Loucy (cell line): ENCODE results near the gene PROX2.

Source experiments
- H2AFZ ChIP-seq: fragments of 200-600 bp; sonication (generic); 2 replicates; pipeline ENCODE4 v1.6.0; 2016; ENCODE audit warnings: antibody characterized with exemption, mild to moderate bottlenecking, low read length, moderate library complexity
- H3F3A ChIP-seq: fragments of 200-600 bp; 2 replicates; pipeline ENCODE4 v1.6.0; 2016; ENCODE audit warnings: antibody characterized with exemption, low read depth, mild to moderate bottlenecking
- H3K27me3 ChIP-seq: fragments of 200-600 bp; sonication (generic); 2 replicates; pipeline ENCODE4 v1.6.1; 2014; ENCODE audit warnings: low read length, mild to moderate bottlenecking; ENCODE audit not compliant: insufficient read depth, poor library complexity, severe bottlenecking
- H3K36me3 ChIP-seq: fragments of 200-600 bp; sonication (generic); 2 replicates; pipeline ENCODE4 v1.6.1; 2016; ENCODE audit warnings: low read length; ENCODE audit not compliant: insufficient read depth
- H3K4me1 ChIP-seq: fragments of 200-600 bp; sonication (generic); 2 replicates; pipeline ENCODE4 v1.5.1; 2014; ENCODE audit warnings: low read length, mild to moderate bottlenecking; ENCODE audit not compliant: insufficient read depth, poor library complexity, severe bottlenecking
- H3K4me2 ChIP-seq: fragments of 200-600 bp; sonication (generic); 2 replicates; pipeline ENCODE4 v1.6.0; 2014; ENCODE audit warnings: antibody characterized with exemption, low read length, low read depth, mild to moderate bottlenecking; ENCODE audit not compliant: poor library complexity, severe bottlenecking
- H3K4me3 ChIP-seq: fragments of 200-600 bp; sonication (generic); 2 replicates; pipeline ENCODE4 v1.5.1; 2014; ENCODE audit warnings: low read length, mild to moderate bottlenecking, mixed read lengths; ENCODE audit not compliant: poor library complexity, severe bottlenecking
- H3K79me2 ChIP-seq: fragments of 200-600 bp; sonication (generic); 2 replicates; pipeline ENCODE4 v1.6.1; 2014; ENCODE audit warnings: low read length; ENCODE audit not compliant: insufficient read depth
- H3K9ac ChIP-seq: fragments of 200-600 bp; sonication (generic); 2 replicates; pipeline ENCODE4 v1.6.0; 2014; ENCODE audit warnings: mild to moderate bottlenecking, low read depth, low read length, moderate library complexity; ENCODE audit not compliant: poor library complexity, severe bottlenecking
- H3K9me2 ChIP-seq: fragments of 200-600 bp; sonication (generic); replicated peaks from 2 replicates; pipeline ENCODE4 v1.6.1; 2016; ENCODE audit warnings: low read depth, low read length, mixed read lengths
- H3K9me3 ChIP-seq: fragments of 200-600 bp; sonication (generic); 2 replicates; pipeline ENCODE4 v1.6.1; 2014; ENCODE audit warnings: mild to moderate bottlenecking, antibody characterized with exemption, low read length, low read depth; ENCODE audit not compliant: insufficient read depth
- H4K20me1 ChIP-seq: fragments of 200-600 bp; sonication (generic); 2 replicates; pipeline ENCODE4 v1.6.0; 2014; ENCODE audit warnings: antibody characterized with exemption, low read length, mild to moderate bottlenecking; ENCODE audit not compliant: insufficient read depth, poor library complexity, severe bottlenecking
- EZH2phosphoT487 ChIP-seq: fragments of 200-600 bp; IDR thresholded peaks from 2 replicates; pipeline ENCODE4 v1.6.1; 2018; ENCODE audit warnings: antibody characterized with exemption, mild to moderate bottlenecking, moderate library complexity, borderline replicate concordance
- TF ChIP-seq, protein P1 (sequence below): fragments of 200-600 bp; sonication (generic); conservative IDR thresholded peaks from 2 replicates; pipeline ENCODE4 v1.5.1; 2014; ENCODE audit warnings: mild to moderate bottlenecking, antibody characterized with exemption, low read length

PROX2 gene

DNA sequence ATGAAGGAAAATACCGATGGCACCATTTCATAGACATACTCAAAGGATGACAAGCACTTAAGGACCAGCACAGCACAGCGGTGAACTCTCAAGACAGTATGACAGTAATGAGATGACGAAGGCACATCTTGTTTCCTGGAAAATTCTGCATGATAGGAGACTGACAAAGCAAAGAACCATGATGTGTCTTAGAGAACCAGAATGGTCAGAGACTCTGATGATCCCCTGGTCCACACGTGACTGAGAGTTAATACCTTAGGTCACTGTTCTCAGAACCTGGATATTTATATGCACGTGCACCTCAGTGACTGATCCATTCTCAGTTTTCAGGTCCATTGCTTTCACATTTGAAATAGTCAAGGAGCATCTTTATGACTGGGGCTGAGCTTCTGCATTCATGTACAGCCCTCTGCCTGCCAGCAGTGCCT is 35.3 kb downstream of the PROX2 start:
- Histone ChIP-seq H3K9me3 (no peaks in the 10 kb centered on the region), H2AFZ (no peak overlapping the region), H4K20me1 (no peaks in the 10 kb centered on the region), H3K4me1 (peaks cover 4% of the 10 kb centered on the region), H3K79me2 (no peaks in the 10 kb centered on the region), H3K36me3 (peaks cover 23% of the 10 kb centered on the region), H3K4me3 (no peak overlapping the region), H3F3A (peaks cover 3% of the 10 kb centered on the region; the same call in 1 of the 2 replicates), H3K9me2 (no peaks in the 10 kb centered on the region), H3K9ac (no peak overlapping the region), H3K4me2 (no peak overlapping the region), H3K27me3 (no peaks in the 10 kb centered on the region)
- TF ChIP-seq, protein P1, sequence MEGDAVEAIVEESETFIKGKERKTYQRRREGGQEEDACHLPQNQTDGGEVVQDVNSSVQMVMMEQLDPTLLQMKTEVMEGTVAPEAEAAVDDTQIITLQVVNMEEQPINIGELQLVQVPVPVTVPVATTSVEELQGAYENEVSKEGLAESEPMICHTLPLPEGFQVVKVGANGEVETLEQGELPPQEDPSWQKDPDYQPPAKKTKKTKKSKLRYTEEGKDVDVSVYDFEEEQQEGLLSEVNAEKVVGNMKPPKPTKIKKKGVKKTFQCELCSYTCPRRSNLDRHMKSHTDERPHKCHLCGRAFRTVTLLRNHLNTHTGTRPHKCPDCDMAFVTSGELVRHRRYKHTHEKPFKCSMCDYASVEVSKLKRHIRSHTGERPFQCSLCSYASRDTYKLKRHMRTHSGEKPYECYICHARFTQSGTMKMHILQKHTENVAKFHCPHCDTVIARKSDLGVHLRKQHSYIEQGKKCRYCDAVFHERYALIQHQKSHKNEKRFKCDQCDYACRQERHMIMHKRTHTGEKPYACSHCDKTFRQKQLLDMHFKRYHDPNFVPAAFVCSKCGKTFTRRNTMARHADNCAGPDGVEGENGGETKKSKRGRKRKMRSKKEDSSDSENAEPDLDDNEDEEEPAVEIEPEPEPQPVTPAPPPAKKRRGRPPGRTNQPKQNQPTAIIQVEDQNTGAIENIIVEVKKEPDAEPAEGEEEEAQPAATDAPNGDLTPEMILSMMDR = no peak
- no peak for TF ChIP-seq EZH2phosphoT487

DNA sequence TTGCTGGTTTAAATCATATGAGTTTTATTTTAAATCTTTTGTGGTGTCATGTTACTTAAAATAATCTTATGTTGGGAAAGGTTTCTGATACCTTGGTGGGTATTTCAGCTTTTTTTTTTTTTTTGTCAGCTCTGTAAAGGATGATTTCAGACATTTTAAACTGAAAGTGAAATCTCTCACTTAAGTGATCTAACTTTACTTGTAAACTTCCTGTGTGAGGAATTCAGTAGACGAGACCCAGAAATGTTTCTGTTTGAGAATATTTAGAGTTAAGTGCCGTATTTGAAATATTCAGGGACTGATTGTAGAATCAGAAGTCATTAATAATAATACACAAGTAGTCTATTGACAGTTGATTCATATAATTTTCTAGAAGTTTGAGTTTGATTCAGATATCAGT is 37.8 kb downstream of the PROX2 start:
- peaks cover 4% of the 10 kb centered on the region for H3K4me1 ChIP-seq
- peaks cover 3% of the 10 kb centered on the region; the same call in 1 of the 2 replicates for H3F3A ChIP-seq
- H2AFZ ChIP-seq = no peak overlapping the region
- no peaks in the 10 kb centered on the region for H3K79me2 ChIP-seq
- no peaks in the 10 kb centered on the region for H4K20me1 ChIP-seq
- no peak for TF ChIP-seq EZH2phosphoT487
- TF ChIP-seq, protein P1 = no peak
- H3K9ac ChIP-seq = no peak overlapping the region
- H3K4me3 ChIP-seq = no peak overlapping the region
- no peaks in the 10 kb centered on the region for H3K9me2 ChIP-seq
- H3K4me2 ChIP-seq = no peak overlapping the region
- peaks cover 44% of the 10 kb centered on the region for H3K36me3 ChIP-seq
- H3K27me3 ChIP-seq = no peaks in the 10 kb centered on the region
- H3K9me3 ChIP-seq = no peaks in the 10 kb centered on the region

DNA sequence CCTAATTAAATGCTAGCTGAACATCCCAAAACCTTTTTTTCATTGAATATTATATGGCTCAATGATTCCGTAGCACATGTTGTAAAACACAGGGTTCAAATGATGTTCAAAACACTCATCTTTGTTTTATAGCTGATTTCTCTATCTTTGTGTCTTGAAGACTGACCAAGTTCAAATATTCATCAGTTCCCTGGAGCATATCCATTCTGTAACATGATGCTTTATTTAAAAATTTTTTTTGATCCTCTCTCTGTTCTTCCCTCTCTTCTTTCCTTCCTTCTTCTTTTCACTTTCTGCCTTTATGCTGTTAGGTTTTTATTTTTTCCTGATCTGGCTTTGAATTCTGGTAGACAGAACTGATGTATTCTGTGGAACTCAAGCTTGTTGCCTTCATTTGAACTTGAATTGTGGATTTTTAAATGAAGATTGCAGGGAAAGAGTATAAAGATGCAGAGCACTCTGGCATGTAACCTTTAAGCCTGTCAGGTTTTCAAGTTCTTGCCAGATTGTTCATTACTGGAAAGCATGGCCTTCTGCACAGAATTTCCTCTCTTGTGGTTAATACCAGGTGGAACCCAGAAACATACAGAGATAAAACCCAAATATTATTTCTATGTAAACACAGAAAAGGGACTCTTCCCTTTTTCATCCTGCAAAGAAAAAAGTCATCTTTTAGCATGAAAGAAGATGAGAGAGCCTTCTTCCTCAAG is 39.5 kb downstream of the PROX2 start:
- TF ChIP-seq, protein P1 = no peak
- TF ChIP-seq EZH2phosphoT487 = no peak
- H3K9me3 ChIP-seq = no peaks in the 10 kb centered on the region
- no peak overlapping the region for H2AFZ ChIP-seq
- H3K9ac ChIP-seq = no peak overlapping the region
- H3K9me2 ChIP-seq = no peaks in the 10 kb centered on the region
- no peaks in the 10 kb centered on the region for H3K79me2 ChIP-seq
- no peaks in the 10 kb centered on the region for H4K20me1 ChIP-seq
- no peaks in the 10 kb centered on the region for H3K27me3 ChIP-seq
- H3K4me3 ChIP-seq = no peak overlapping the region
- H3K4me1 ChIP-seq = peaks cover 4% of the 10 kb centered on the region
- H3K4me2 ChIP-seq = no peak overlapping the region
- peaks cover 3% of the 10 kb centered on the region; the same call in 1 of the 2 replicates for H3F3A ChIP-seq
- peaks cover 56% of the 10 kb centered on the region for H3K36me3 ChIP-seq
